Left hindlimb (tissue), 1 donor: ENCODE measurements around the gene MGAT2.

Source experiments
- DNase-seq: peaks from one replicate; pipeline ENCODE4 v3.0.0-alpha.2; 2018

The MGAT2 gene

GRCh38 chr14:49659526-49660455 lies 39.2 kb downstream of the MGAT2 start:
- DNase-seq: no peak

GRCh38 chr14:49670475-49670874 lies 49.9 kb downstream of the MGAT2 start:
- no peak for DNase-seq
